Suppressor macrophage treated with lipopolysaccharide for 1 hour (primary cell): Measurements from ENCODE around the gene CNOT11.
"Not testable (repeated sequence)": the region's sequence is repeated elsewhere in the genome, so short reads cannot be mapped to it uniquely, and the experiment has no call there.

ENCODE experiments used
- DNase-seq, 3 donors: peaks; one replicate each; pipeline ENCODE4 v3.0.0-alpha.2; 2020 to 2022

CNOT11 gene

GRCh38 chr2:101248756-101249155 is 3.9 kb upstream of the CNOT11 start:
- not testable (repeated sequence) for DNase-seq

GRCh38 chr2:101249826-101250225 is 2.9 kb upstream of the CNOT11 start:
- no peak for DNase-seq

GRCh38 chr2:101251246-101251781 is 1.4 kb upstream of the CNOT11 start:
- DNase-seq, result not testable (repeated sequence)

- no peak for DNase-seq
Observed at GRCh38 chr2:101251844-101252407, 760 bp upstream of the CNOT11 start.

GRCh38 chr2:101253013-101253702 is 472 bp downstream of the CNOT11 start:
- DNase-seq, result peak; percentile 62 to 77 (median 65)

GRCh38 chr2:101253703-101254450 is 1.2 kb downstream of the CNOT11 start:
- DNase-seq, result peak; percentile 18 to 41 (median 19)

GRCh38 chr2:101255501-101255900 is 2.8 kb downstream of the CNOT11 start:
- DNase-seq, result peak in 1 of 3 donors; percentile 10

- DNase-seq, result no peak
Observed at GRCh38 chr2:101256316-101256715, 3.6 kb downstream of the CNOT11 start.

GRCh38 chr2:101258804-101259203 is 6.1 kb downstream of the CNOT11 start:
- DNase-seq, result no peak

GRCh38 chr2:101262142-101262541 is 9.5 kb downstream of the CNOT11 start:
- no peak for DNase-seq

- no peak for DNase-seq
Observed at GRCh38 chr2:101263377-101263800, 10.7 kb downstream of the CNOT11 start.

GRCh38 chr2:101264360-101264939 is 11.8 kb downstream of the CNOT11 start:
- DNase-seq, result peak in 1 of 3 donors; percentile 14

- DNase-seq, result peak in 1 of 3 donors; percentile 5
Observed at GRCh38 chr2:101265893-101266499, 13.3 kb downstream of the CNOT11 start.

GRCh38 chr2:101267671-101268656 is 15.3 kb downstream of the CNOT11 start:
- DNase-seq, result no peak

- DNase-seq, result no peak
Observed at GRCh38 chr2:101270700-101271259, 18.1 kb downstream of the CNOT11 start.

- DNase-seq, result no peak
Observed at GRCh38 chr2:101272045-101272784, 19.5 kb downstream of the CNOT11 start.

- DNase-seq, result no peak
Observed at GRCh38 chr2:101273056-101273455, 20.4 kb downstream of the CNOT11 start.

GRCh38 chr2:101274142-101274541 is 21.5 kb downstream of the CNOT11 start:
- DNase-seq, result no peak

GRCh38 chr2:101277111-101277510 is 24.4 kb downstream of the CNOT11 start:
- no peak for DNase-seq

- DNase-seq, result no peak
Observed at GRCh38 chr2:101278925-101279324, 26.2 kb downstream of the CNOT11 start.
